Mesenteric fat pad (tissue), 1 donor: ENCODE results near the gene CXCL12. TPM values are rescaled to one million over a fixed set of nuclear protein-coding genes. Genes with fewer than 3 reads are reported as not detected.
A peak's percentile ranks its signal among the peaks of the same experiment; 100 is the strongest.

Experiments used
- DNase-seq: peaks from one replicate; pipeline ENCODE4 v3.0.0-alpha.2; 2020; ENCODE audit warnings: low spot score
- total RNA-seq: library from RNA; stranded (reverse); fragmentation: NEBNext Ultra II Directional; extraction: Animal tissue kit (Norgen Biotek cat#: 25700); gene quantifications from one replicate; pipeline ENCODE4 v1.2.1, GENCODE V29; 2021
- donor health status: DM: yes; HTN: yes; CAD: no.

The CXCL12 gene
- total RNA-seq, 1 donor from 2014 or later: 347 TPM

GRCh38 chr10:44385696-44386441 is 972 bp upstream of the CXCL12 start:
- peak; percentile 87 for DNase-seq

- no peak for DNase-seq
These were observed 284 bp downstream of the CXCL12 start for GRCh38 chr10:44384601-44385025.

- DNase-seq: peak; percentile 83
These were observed 922 bp downstream of the CXCL12 start for GRCh38 chr10:44383749-44384600.

- DNase-seq: peak; percentile 82
These were observed 1.7 kb downstream of the CXCL12 start for GRCh38 chr10:44382981-44383748.

GRCh38 chr10:44382131-44382858 is 2.6 kb downstream of the CXCL12 start:
- DNase-seq: peak; percentile 67

- DNase-seq: peak; percentile 35
These were observed 3.9 kb downstream of the CXCL12 start for GRCh38 chr10:44380829-44381600.

GRCh38 chr10:44379907-44380306 is 5.0 kb downstream of the CXCL12 start:
- peak; percentile 16 for DNase-seq

- no peak for DNase-seq
These were observed 6.3 kb downstream of the CXCL12 start for GRCh38 chr10:44378626-44379025.

GRCh38 chr10:44377651-44378310 is 7.1 kb downstream of the CXCL12 start:
- no peak for DNase-seq

GRCh38 chr10:44376472-44377099 is 8.3 kb downstream of the CXCL12 start:
- no peak for DNase-seq

GRCh38 chr10:44374155-44374554 is 10.7 kb downstream of the CXCL12 start:
- no peak for DNase-seq

- no peak for DNase-seq
These were observed 11.4 kb downstream of the CXCL12 start for GRCh38 chr10:44373341-44373995.

- DNase-seq: no peak
These were observed 12.7 kb downstream of the CXCL12 start for GRCh38 chr10:44372181-44372580.

- no peak for DNase-seq
These were observed 14.1 kb downstream of the CXCL12 start for GRCh38 chr10:44370731-44371248.

- no peak for DNase-seq
These were observed 15.0 kb downstream of the CXCL12 start for GRCh38 chr10:44369854-44370253.

GRCh38 chr10:44369296-44369695 is 15.6 kb downstream of the CXCL12 start:
- no peak for DNase-seq

- no peak for DNase-seq
These were observed 16.3 kb downstream of the CXCL12 start for GRCh38 chr10:44368637-44369036.

GRCh38 chr10:44366941-44367630 is 17.8 kb downstream of the CXCL12 start:
- no peak for DNase-seq
